ENCODE data around the gene EYS. TPM values are rescaled to one million over a fixed set of nuclear protein-coding genes. Genes with fewer than 3 reads are reported as not detected.

EYS gene
- polyA plus RNA-seq, 1 of the 3 experiments (the other 2 are of a cell fraction), result 0.05 TPM

DNA sequence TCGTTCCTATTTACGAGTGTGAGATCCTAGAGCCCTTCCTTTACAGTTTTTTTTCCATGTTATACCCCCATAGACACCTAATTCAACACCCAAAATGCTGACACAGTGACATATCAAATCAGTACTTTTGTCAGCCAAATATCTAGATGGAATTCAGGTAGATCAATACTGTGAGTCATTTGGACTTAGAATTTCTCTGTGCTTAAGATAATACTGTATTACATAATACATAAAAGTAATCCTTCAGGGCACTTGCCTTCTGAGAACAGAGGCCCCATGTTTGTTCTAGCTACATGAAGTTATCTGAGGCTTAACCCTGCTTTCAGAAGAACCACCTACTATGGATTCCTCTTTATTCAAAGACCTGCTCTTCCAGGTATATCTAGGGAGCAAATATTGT, 1448.3 kb downstream of the EYS start:
- no peak for DNase-seq
- Histone ChIP-seq H3K79me2 (ENCODE audit: insufficient read depth) (no peaks in the 10 kb centered on the region), H3K9ac (no peak overlapping the region), H3K9me3 (no peaks in the 10 kb centered on the region), H3K4me3 (ENCODE audit: low read depth in 2 of 2, low read length in 1 of 2) (no peak overlapping the region), H3K4me1 (ENCODE audit: control insufficient read depth in 1 of 2, insufficient read depth in 2 of 2, low read depth in 1 of 2, low read length in 1 of 2) (no peaks in the 10 kb centered on the region), H3K36me3 (replicated peaks in 1 of 2; ENCODE audit: control insufficient read depth in 1 of 2, insufficient read depth in 2 of 2, low read length in 1 of 2) (no peaks in the 10 kb centered on the region), H3K27ac (ENCODE audit: low read depth in 2 of 2, low read length in 1 of 2) (no peak overlapping the region), H3F3A (replicated peaks; ENCODE audit: insufficient read depth) (no peaks in the 10 kb centered on the region), H3K9me2 (no peaks in the 10 kb centered on the region), H3K4me2 (no peak overlapping the region), H2AFZ (ENCODE audit: low read depth) (no peak overlapping the region), H3K27me3 (ENCODE audit: insufficient read depth) (no peaks in the 10 kb centered on the region), H4K20me1 (ENCODE audit: insufficient read depth) (no peaks in the 10 kb centered on the region)
- ChIA-PET POLR2A (no interaction called here), CTCF (no interaction called here)
- WGBS (ENCODE audit: low lambda C conversion rate), result 55% methylated on average over 2 of the region's 2 CpGs
- TF ChIP-seq CHD2 (IDR thresholded peaks at IDR 0.05; ENCODE audit: low read length, partially characterized antibody) (no peak), MEF2A (IDR thresholded peaks at IDR 0.05; ENCODE audit: borderline replicate concordance, low read depth) (no peak), PBX3 (IDR thresholded peaks at IDR 0.05) (no peak), YY1 (IDR thresholded peaks at IDR 0.05; ENCODE audit: low read depth) (no peak)

DNA sequence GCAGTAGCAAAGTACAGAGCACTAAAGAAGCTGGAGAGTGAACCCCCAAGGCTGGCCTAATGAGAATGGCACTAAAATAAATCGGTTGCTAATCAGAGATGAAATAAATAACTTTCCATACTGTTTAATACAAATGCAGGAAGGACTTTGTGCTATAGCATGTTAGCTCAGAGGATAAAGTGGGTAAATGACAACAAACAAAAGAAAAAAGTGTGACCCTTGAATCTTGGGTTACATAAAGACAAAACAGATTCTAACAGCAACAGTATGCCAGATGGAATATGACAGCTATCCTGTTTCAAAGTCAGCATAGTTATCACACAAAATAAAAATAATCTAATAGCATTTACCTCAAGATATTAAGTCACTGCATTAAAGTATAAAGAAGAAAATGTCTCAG, 1448.7 kb downstream of the EYS start:
- no peaks in the 10 kb centered on the region for H3K9me2 ChIP-seq
- no peak overlapping the region for H3K4me3 ChIP-seq (ENCODE audit: low read depth in 2 of 2, low read length in 1 of 2)
- H3K9me3 ChIP-seq, result no peaks in the 10 kb centered on the region
- H3K4me1 ChIP-seq (ENCODE audit: control insufficient read depth in 1 of 2, insufficient read depth in 2 of 2, low read depth in 1 of 2, low read length in 1 of 2), result no peaks in the 10 kb centered on the region
- no peaks in the 10 kb centered on the region for H3K36me3 ChIP-seq (replicated peaks in 1 of 2; ENCODE audit: control insufficient read depth in 1 of 2, insufficient read depth in 2 of 2, low read length in 1 of 2)
- H3F3A ChIP-seq (replicated peaks; ENCODE audit: insufficient read depth), result no peaks in the 10 kb centered on the region
- ChIA-PET POLR2A (no interaction called here), CTCF (no interaction called here)
- no peak for DNase-seq
- H3K79me2 ChIP-seq (ENCODE audit: insufficient read depth), result no peaks in the 10 kb centered on the region
- no peak overlapping the region for H3K4me2 ChIP-seq
- no peaks in the 10 kb centered on the region for H3K27me3 ChIP-seq (ENCODE audit: insufficient read depth)
- no peak overlapping the region for H3K9ac ChIP-seq
- WGBS (ENCODE audit: low lambda C conversion rate), result 68% methylated on average over 1 of the region's 1 CpG
- TF ChIP-seq MXI1 (IDR thresholded peaks at IDR 0.05; ENCODE audit: low read depth, low read length) (no peak), IRF3 (IDR thresholded peaks at IDR 0.05; ENCODE audit: low read depth, low read length) (no peak), MAX (IDR thresholded peaks at IDR 0.05; ENCODE audit: low read depth) (no peak), POLR2AphosphoS5 (IDR thresholded peaks at IDR 0.05; ENCODE audit: low read depth, low read length) (no peak), NFIC (IDR thresholded peaks at IDR 0.05; ENCODE audit: borderline replicate concordance) (no peak)
- TF ChIP-seq, protein P1, sequence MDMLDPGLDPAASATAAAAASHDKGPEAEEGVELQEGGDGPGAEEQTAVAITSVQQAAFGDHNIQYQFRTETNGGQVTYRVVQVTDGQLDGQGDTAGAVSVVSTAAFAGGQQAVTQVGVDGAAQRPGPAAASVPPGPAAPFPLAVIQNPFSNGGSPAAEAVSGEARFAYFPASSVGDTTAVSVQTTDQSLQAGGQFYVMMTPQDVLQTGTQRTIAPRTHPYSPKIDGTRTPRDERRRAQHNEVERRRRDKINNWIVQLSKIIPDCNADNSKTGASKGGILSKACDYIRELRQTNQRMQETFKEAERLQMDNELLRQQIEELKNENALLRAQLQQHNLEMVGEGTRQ (IDR thresholded peaks at IDR 0.05; ENCODE audit: borderline replicate concordance, low read depth, low read length), result no peak
- no peaks in the 10 kb centered on the region for H4K20me1 ChIP-seq (ENCODE audit: insufficient read depth)
- no peak overlapping the region for H2AFZ ChIP-seq (ENCODE audit: low read depth)
- H3K27ac ChIP-seq (ENCODE audit: low read depth in 2 of 2, low read length in 1 of 2), result no peak overlapping the region

Data from SK-N-SH (cell line).